A549 (cell line): Measurements from ENCODE around the gene CCDC106. TPM values are rescaled to one million over a fixed set of nuclear protein-coding genes. Genes with fewer than 3 reads are reported as not detected.

Experiments
- ATAC-seq, 2 experiments: fragments of 200-7000 bp in 1 of 2; fragments of >200 bp in 1 of 2; cut with Nextera tagmentation in 1 of 2; cut with Tn5 transposase in 1 of 2; 3 replicates each; pipeline versions ENCODE4 v1.8.0 to v1.9.1; 2018 to 2020; ENCODE audit warnings: mild to moderate bottlenecking in 1 of 2, moderate library complexity in 1 of 2
- CTCF ChIA-PET: fragments of 300-600 bp; sonication (Branson Sonifier 250); formaldehyde crosslinking; extraction: SDS; loops from one replicate; lab custom pipeline; 2021; ENCODE audit warnings: antibody characterized with exemption, inconsistent platforms; lab: Yijun Ruan, JAX
- POLR2A ChIA-PET: fragments of 350-600 bp; formaldehyde crosslinking; extraction: SDS; loops from one replicate; lab custom pipeline; 2021; ENCODE audit warnings: antibody characterized with exemption, inconsistent platforms; lab: Yijun Ruan, JAX
- DNase-seq, 2 experiments: peaks; one replicate each; pipeline versions ENCODE4 v3.0.0 to v3.0.0-alpha.2; 2011 to 2016; ENCODE audit warnings: low read depth in 1 of 2, low spot score in 1 of 2
- FAIRE-seq: peaks from 2 replicates; lab custom pipeline; 2011; peaks lifted over from hg19 to GRCh38; lab: Jason Lieb, UNC
- H3K27ac ChIP-seq, 2 experiments: fragments of >200 bp; sonication (Bioruptor Twin); formaldehyde crosslinking; 3 replicates each; pipeline ENCODE4 v1.5.1; 2016 to 2017
- H3K4me1 ChIP-seq: fragments of >200 bp; sonication (Bioruptor Twin); formaldehyde crosslinking; 3 replicates; pipeline ENCODE4 v1.6.1; 2016
- H3K4me2 ChIP-seq: fragments of >200 bp; sonication (Bioruptor Twin); formaldehyde crosslinking; 3 replicates; pipeline ENCODE4 v1.6.1; 2016
- H3K4me3 ChIP-seq: fragments of >200 bp; sonication (Bioruptor Twin); formaldehyde crosslinking; 3 replicates; pipeline ENCODE4 v1.5.1; 2016
- H3K9me3 ChIP-seq: fragments of >200 bp; sonication (Bioruptor Twin); formaldehyde crosslinking; 3 replicates; pipeline ENCODE4 v1.6.1; 2016
- BHLHE40 ChIP-seq: IDR thresholded peaks from 2 replicates; pipeline ENCODE4 v1.6.1; 2012; ENCODE audit warnings: low read depth, low read length, inconsistent platforms
- CBX8 ChIP-seq: fragments of 200-600 bp; sonication (generic); IDR thresholded peaks from 2 replicates; pipeline ENCODE4 v1.6.1; 2016
- CEBPB ChIP-seq, 2 experiments: fragments of >200 bp in 1 of 2; sonication (Bioruptor Twin) in 1 of 2; formaldehyde crosslinking in 1 of 2; IDR thresholded peaks; 2 replicates each; pipeline ENCODE4 v1.6.1; 2012 to 2016
- CHD2 ChIP-seq: fragments of 150-350 bp; IDR thresholded peaks from 2 replicates; pipeline ENCODE4 v1.6.1; 2014; ENCODE audit warnings: low read length; ENCODE audit not compliant: partially characterized antibody
- ESRRA ChIP-seq: fragments of 150-350 bp; IDR thresholded peaks from 2 replicates; pipeline ENCODE4 v1.6.1; 2014; ENCODE audit warnings: mild to moderate bottlenecking, low read length, borderline replicate concordance
- FOXS1 ChIP-seq: fragments of 250-450 bp; sonication (Bioruptor Pico); IDR thresholded peaks from 2 replicates; pipeline ENCODE4 v1.5.0; 2020; ENCODE audit warnings: mild to moderate bottlenecking, moderate library complexity
- HEYL ChIP-seq: fragments of 250-450 bp; sonication (Bioruptor Pico); IDR thresholded peaks from 2 replicates; pipeline ENCODE4 v1.8.0; 2021; ENCODE audit warnings: mild to moderate bottlenecking, moderate library complexity
- HOXB13 ChIP-seq: fragments of 250-450 bp; sonication (Bioruptor Pico); IDR thresholded peaks from 2 replicates; pipeline ENCODE4 v1.5.0; 2020; ENCODE audit warnings: low read depth, mild to moderate bottlenecking, moderate library complexity
- HOXB5 ChIP-seq: fragments of 250-450 bp; sonication (Bioruptor Pico); IDR thresholded peaks from 2 replicates; pipeline ENCODE4 v1.5.0; 2020; ENCODE audit warnings: mild to moderate bottlenecking, moderate library complexity
- KDM5A ChIP-seq: fragments of 200-600 bp; sonication (generic); IDR thresholded peaks from 2 replicates; pipeline ENCODE4 v1.6.1; 2016; ENCODE audit warnings: antibody characterized with exemption, mild to moderate bottlenecking
- MAFK ChIP-seq: fragments of 450-650 bp; IDR thresholded peaks from 2 replicates; pipeline ENCODE4 v1.6.1; 2014; ENCODE audit not compliant: partially characterized antibody
- NFE2L2 ChIP-seq: fragments of 150-350 bp; conservative IDR thresholded peaks from 2 replicates; pipeline ENCODE4 v1.6.1; 2014; ENCODE audit warnings: low read length
- RFX5 ChIP-seq: fragments of 450-650 bp; IDR thresholded peaks from 2 replicates; pipeline ENCODE4 v1.7.1; 2014; ENCODE audit warnings: antibody characterized with exemption, mild to moderate bottlenecking, moderate library complexity
- RNF2 ChIP-seq: fragments of 200-600 bp; sonication (generic); IDR thresholded peaks from 2 replicates; pipeline ENCODE4 v1.6.1; 2016; ENCODE audit warnings: low read depth, mild to moderate bottlenecking, antibody characterized with exemption, moderate library complexity, borderline replicate concordance
- ZFP36 ChIP-seq: fragments of 450-650 bp; IDR thresholded peaks from 2 replicates; pipeline ENCODE4 v1.6.1; 2014; ENCODE audit warnings: borderline replicate concordance; ENCODE audit not compliant: partially characterized antibody
- ZNF302 ChIP-seq: fragments of 250-450 bp; sonication (Bioruptor Pico); IDR thresholded peaks from 2 replicates; pipeline ENCODE4 v1.9.0; 2021; ENCODE audit warnings: inconsistent platforms, mild to moderate bottlenecking, moderate library complexity
- WGBS: methylation state at CpG from one replicate; pipeline ENCODE4 v1.1.6; 2017; ENCODE audit errors: missing lambda C conversion rate; 5-methylcytosine and 5-hydroxymethylcytosine counted together
- polyA plus RNA-seq, 4 experiments: library from polyadenylated mRNA; depleted of rRNA in 3 of 4; stranded (reverse); fragments of >200 nt; fragmentation: RNase III in 1 of 4; extraction: RNeasy Plus Mini Kit Qiagen cat#74134 plus additional on column Dnase treatment in 1 of 4; gene quantifications; 2 replicates in 3 of 4; 3 replicates in 1 of 4; pipeline ENCODE4 v1.2.3, GENCODE V29; 2011 to 2017
- TF ChIP-seq, protein P1 (sequence below): fragments of >200 bp; sonication (Bioruptor Twin); formaldehyde crosslinking; IDR thresholded peaks from 3 replicates; pipeline ENCODE4 v1.6.1; 2016
- TF ChIP-seq, protein P2 (sequence below): IDR thresholded peaks from 2 replicates; pipeline ENCODE4 v1.6.1; 2012
- TF ChIP-seq, protein P3 (sequence below): IDR thresholded peaks from 2 replicates; pipeline ENCODE4 v1.6.1; 2012; ENCODE audit warnings: low read depth, borderline replicate concordance
- TF ChIP-seq, protein P4 (sequence below): fragments of 250-450 bp; sonication (Bioruptor Pico); IDR thresholded peaks from 2 replicates; pipeline ENCODE4 v1.5.0; 2020; ENCODE audit warnings: low read depth, mild to moderate bottlenecking, moderate library complexity

The CCDC106 gene
- polyA plus RNA-seq, 2 of the 4 experiments (the other 2 are of a cell fraction), result 5.2 to 17.6 TPM

DNA sequence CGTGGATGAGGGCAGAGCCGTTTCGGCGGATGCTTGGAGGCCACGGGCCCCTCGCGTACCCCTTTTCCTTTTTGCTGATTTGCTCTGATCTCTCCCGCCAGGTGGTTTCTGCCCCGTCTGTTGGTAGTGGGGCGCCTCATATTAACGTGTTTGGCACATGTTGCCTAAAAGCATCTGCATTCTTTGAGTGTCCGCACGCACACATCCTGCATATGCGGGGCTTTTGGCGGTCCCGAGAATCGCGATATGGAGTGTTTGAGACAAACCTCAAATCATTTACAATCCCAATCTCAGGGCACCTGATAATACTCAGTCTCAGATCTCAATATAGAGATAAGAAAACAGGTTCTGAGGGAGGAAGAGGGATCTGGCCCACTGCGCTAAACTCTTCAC, 7.6 kb downstream of the CCDC106 start:
- Histone ChIP-seq H3K9me3 (no peaks in the 10 kb centered on the region), H3K27ac (peak overlapping the region; percentile 96 to 98), H3K4me2 (peak overlapping the region; percentile 91), H3K4me3 (peak overlapping the region; percentile 68), H3K4me1 (peaks cover 41% of the 10 kb centered on the region)
- WGBS, result 2% methylated on average over 19 of the region's 19 CpGs
- POLR2A ChIA-PET, result no interaction called here
- no peak for ATAC-seq
- no peak for FAIRE-seq
- DNase-seq, result no peak
- TF ChIP-seq ESRRA (no peak), BHLHE40 (no peak), KDM5A (peak; percentile 85), MAFK (no peak), RNF2 (no peak), ZNF302 (CRISPR knock-in tag) (no peak), CHD2 (no peak), RFX5 (no peak)
- CTCF ChIA-PET, result interaction anchor here (1.1 to 2.3 kb wide), 2 partner anchors 15 to 23 kb away, joined by 3 to 30 read pairs; no protein-coding TSS in a partner anchor

DNA sequence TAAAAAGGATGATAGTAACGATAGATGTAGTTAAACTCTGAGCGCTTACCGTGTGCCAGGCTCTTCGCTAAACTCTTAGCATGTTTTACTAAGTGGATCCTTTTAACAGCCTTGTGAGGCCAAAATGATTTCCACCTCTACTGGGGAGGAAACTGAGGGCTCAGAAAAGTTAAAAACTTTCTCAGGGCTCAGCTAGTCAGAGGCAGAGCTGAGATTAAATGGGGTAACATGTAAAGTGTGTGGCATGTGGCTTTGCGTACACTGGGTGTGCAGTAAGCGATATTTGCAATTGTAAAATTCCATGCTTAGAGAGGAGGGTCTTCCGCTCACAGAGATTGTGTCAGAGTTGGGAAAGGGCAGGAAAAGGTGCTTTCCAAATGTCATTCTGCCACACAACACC, 8.5 kb downstream of the CCDC106 start:
- no peaks in the 10 kb centered on the region for H3K9me3 ChIP-seq
- H3K4me2 ChIP-seq, result peak overlapping the region; percentile 91
- H3K4me3 ChIP-seq, result peak overlapping the region; percentile 68
- POLR2A ChIA-PET, result no interaction called here
- DNase-seq (no peak), FAIRE-seq (no peak), ATAC-seq (no peak)
- H3K4me1 ChIP-seq, result peaks cover 44% of the 10 kb centered on the region
- CTCF ChIA-PET, result interaction anchor here (1.1 to 2.3 kb wide), 3 partner anchors 11 to 24 kb away, joined by 3 to 30 read pairs (median 5); no protein-coding TSS in a partner anchor
- 68% methylated on average over 7 of the region's 7 CpGs for WGBS
- H3K27ac ChIP-seq, result peak overlapping the region; percentile 96 to 98; a peak in 5 of 6 replicates
- TF ChIP-seq FOXS1 (CRISPR knock-in tag), result no peak
- no peak for TF ChIP-seq ZNF302 (CRISPR knock-in tag)
- TF ChIP-seq, protein P1, sequence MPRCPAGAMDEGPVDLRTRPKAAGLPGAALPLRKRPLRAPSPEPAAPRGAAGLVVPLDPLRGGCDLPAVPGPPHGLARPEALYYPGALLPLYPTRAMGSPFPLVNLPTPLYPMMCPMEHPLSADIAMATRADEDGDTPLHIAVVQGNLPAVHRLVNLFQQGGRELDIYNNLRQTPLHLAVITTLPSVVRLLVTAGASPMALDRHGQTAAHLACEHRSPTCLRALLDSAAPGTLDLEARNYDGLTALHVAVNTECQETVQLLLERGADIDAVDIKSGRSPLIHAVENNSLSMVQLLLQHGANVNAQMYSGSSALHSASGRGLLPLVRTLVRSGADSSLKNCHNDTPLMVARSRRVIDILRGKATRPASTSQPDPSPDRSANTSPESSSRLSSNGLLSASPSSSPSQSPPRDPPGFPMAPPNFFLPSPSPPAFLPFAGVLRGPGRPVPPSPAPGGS, result no peak
- TF ChIP-seq, protein P2, sequence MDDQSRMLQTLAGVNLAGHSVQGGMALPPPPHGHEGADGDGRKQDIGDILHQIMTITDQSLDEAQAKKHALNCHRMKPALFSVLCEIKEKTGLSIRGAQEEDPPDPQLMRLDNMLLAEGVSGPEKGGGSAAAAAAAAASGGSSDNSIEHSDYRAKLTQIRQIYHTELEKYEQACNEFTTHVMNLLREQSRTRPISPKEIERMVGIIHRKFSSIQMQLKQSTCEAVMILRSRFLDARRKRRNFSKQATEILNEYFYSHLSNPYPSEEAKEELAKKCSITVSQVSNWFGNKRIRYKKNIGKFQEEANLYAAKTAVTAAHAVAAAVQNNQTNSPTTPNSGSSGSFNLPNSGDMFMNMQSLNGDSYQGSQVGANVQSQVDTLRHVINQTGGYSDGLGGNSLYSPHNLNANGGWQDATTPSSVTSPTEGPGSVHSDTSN, result no peak
- TF ChIP-seq, protein P3, sequence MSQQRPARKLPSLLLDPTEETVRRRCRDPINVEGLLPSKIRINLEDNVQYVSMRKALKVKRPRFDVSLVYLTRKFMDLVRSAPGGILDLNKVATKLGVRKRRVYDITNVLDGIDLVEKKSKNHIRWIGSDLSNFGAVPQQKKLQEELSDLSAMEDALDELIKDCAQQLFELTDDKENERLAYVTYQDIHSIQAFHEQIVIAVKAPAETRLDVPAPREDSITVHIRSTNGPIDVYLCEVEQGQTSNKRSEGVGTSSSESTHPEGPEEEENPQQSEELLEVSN, result no peak
- TF ChIP-seq HOXB13 (CRISPR knock-in tag), result no peak
- TF ChIP-seq KDM5A, result no peak
- no peak for TF ChIP-seq RFX5
- TF ChIP-seq NFE2L2, result no peak
- no peak for TF ChIP-seq HOXB5
- TF ChIP-seq CEBPB (IDR thresholded peaks at IDR 0.05), result no peak
- TF ChIP-seq, protein P4, sequence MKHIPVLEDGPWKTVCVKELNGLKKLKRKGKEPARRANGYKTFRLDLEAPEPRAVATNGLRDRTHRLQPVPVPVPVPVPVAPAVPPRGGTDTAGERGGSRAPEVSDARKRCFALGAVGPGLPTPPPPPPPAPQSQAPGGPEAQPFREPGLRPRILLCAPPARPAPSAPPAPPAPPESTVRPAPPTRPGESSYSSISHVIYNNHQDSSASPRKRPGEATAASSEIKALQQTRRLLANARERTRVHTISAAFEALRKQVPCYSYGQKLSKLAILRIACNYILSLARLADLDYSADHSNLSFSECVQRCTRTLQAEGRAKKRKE (CRISPR knock-in tag), result no peak
- TF ChIP-seq ZFP36, result no peak
- no peak for TF ChIP-seq CBX8
- TF ChIP-seq HEYL (CRISPR knock-in tag), result no peak
